Measurements from ENCODE around the gene ERP44.

DNA sequence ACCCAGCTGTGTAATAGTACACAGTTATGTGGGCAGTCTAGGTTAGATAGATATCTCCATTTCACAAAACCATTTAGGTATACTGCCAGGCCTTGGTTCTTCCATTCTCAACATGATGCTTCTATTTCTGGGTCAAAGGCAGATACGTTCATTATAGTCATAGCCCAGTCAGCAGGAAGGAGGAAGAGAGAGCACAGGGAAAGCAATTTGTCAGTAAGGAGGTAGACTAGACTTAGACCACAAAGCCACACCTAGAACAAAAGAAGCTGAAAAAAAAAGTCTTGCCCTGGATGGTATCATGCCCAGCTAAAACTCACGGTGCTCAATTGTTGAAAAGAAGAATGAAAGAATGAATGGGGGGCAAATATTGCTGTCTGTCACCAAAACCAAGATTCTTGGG is 7.8 kb upstream of the ERP44 start:
- TF ChIP-seq, protein P1, sequence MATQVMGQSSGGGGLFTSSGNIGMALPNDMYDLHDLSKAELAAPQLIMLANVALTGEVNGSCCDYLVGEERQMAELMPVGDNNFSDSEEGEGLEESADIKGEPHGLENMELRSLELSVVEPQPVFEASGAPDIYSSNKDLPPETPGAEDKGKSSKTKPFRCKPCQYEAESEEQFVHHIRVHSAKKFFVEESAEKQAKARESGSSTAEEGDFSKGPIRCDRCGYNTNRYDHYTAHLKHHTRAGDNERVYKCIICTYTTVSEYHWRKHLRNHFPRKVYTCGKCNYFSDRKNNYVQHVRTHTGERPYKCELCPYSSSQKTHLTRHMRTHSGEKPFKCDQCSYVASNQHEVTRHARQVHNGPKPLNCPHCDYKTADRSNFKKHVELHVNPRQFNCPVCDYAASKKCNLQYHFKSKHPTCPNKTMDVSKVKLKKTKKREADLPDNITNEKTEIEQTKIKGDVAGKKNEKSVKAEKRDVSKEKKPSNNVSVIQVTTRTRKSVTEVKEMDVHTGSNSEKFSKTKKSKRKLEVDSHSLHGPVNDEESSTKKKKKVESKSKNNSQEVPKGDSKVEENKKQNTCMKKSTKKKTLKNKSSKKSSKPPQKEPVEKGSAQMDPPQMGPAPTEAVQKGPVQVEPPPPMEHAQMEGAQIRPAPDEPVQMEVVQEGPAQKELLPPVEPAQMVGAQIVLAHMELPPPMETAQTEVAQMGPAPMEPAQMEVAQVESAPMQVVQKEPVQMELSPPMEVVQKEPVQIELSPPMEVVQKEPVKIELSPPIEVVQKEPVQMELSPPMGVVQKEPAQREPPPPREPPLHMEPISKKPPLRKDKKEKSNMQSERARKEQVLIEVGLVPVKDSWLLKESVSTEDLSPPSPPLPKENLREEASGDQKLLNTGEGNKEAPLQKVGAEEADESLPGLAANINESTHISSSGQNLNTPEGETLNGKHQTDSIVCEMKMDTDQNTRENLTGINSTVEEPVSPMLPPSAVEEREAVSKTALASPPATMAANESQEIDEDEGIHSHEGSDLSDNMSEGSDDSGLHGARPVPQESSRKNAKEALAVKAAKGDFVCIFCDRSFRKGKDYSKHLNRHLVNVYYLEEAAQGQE (IDR thresholded peaks at IDR 0.05; ENCODE audit: insufficient read depth in 1 of 2, low read depth in 2 of 2, low read length in 2 of 2), result no peak
- TF ChIP-seq SIN3A (IDR thresholded peaks at IDR 0.05; ENCODE audit: borderline replicate concordance, insufficient read depth, low read length), result no peak
- no peak for TF ChIP-seq POLR2AphosphoS5 (IDR thresholded peaks at IDR 0.05; ENCODE audit: low read depth, low read length)
- TF ChIP-seq FOXP2 (optimal IDR thresholded peaks at IDR 0.05; ENCODE audit: borderline replicate concordance, extremely low read depth, extremely low read length, insufficient read depth), result no peak
